H1 (cell line): ENCODE measurements around the gene CLDND1. TPM values are rescaled to one million over a fixed set of nuclear protein-coding genes. Genes with fewer than 3 reads are reported as not detected.

Experiments used
- CEBPB ChIP-seq: IDR thresholded peaks from 2 replicates; pipeline ENCODE4 v1.6.1; 2012; ENCODE audit warnings: low read depth, low read length
- E2F6 ChIP-seq: IDR thresholded peaks from 2 replicates; pipeline ENCODE4 v1.6.1; 2012; ENCODE audit warnings: inconsistent platforms
- SIX5 ChIP-seq: IDR thresholded peaks from 2 replicates; pipeline ENCODE4 v1.6.1; 2011; ENCODE audit warnings: mild to moderate bottlenecking, low read depth, low read length
- TAF7 ChIP-seq: optimal IDR thresholded peaks from 2 replicates; pipeline ENCODE3; 2011; ENCODE audit warnings: low read depth, mild to moderate bottlenecking, inconsistent platforms, low read length, moderate library complexity, borderline replicate concordance
- polyA plus RNA-seq, 7 experiments: library from polyadenylated mRNA; depleted of rRNA in 3 of 7; stranded (reverse) in 5 of 7; unstranded in 2 of 7; fragments of >200 nt in 5 of 7; fragments of 200-250 nt in 2 of 7; gene quantifications; 1 replicate in 5 of 7; 2 replicates in 1 of 7; 4 replicates in 1 of 7; pipeline versions ENCODE4 v1.2.1 to v1.2.3, GENCODE V29; 2011 to 2013; ENCODE audit warnings: missing spikeins in 2 of 7, mixed read lengths in 2 of 7
- total RNA-seq: library from RNA; stranded (reverse); fragmentation: NEBNext Ultra II Directional; extraction: Animal tissue kit (Norgen Biotek cat#: 25700); gene quantifications from 2 replicates; pipeline ENCODE4 v1.2.1, GENCODE V29; 2021

Gene CLDND1
- total and polyA plus RNA-seq, 2 of the 8 experiments (the other 6 are each of a cell fraction or from before 2014, with no cell fraction given), result 68.2 to 152 TPM

DNA sequence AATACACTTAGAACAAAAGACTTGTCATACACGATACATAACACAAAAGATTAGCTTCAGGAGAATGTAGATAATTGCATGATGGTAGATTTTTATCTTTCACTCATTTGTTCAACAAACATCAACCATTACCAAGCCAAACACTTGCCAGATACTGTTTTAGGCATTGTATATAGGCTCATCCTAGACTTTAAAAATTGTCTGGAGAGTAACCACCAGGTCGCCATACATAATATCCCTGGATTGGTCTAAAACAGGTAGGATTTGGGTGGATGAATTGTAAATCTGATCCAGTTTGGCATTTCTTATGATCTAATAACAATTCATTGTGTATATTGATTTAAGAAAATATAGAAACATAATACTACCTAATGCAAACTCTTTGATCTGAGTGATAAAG, 31.9 kb upstream of the CLDND1 start (continued):
- TF ChIP-seq SIX5 (no peak), CEBPB (no peak), E2F6 (no peak), TAF7 (no peak)
